Activated naive CD8-positive, alpha-beta T cell (primary cell): ENCODE data around the gene NOP9.

Experiments used
- H3K27ac Mint-ChIP-seq: one replicate; pipeline ENCODE4 v1.8.0; 2021; ENCODE audit warnings: mixed read lengths
- H3K27me3 Mint-ChIP-seq: one replicate; pipeline ENCODE4 v1.8.0; 2021; ENCODE audit warnings: mixed read lengths
- H3K36me3 Mint-ChIP-seq: one replicate; pipeline ENCODE4 v1.8.0; 2021; ENCODE audit warnings: mixed read lengths
- H3K4me1 Mint-ChIP-seq: one replicate; pipeline ENCODE4 v1.8.0; 2021; ENCODE audit warnings: low read depth, mixed read lengths
- H3K4me3 Mint-ChIP-seq: one replicate; pipeline ENCODE4 v1.8.0; 2021; ENCODE audit warnings: mild to moderate bottlenecking, mixed read lengths
- H3K9me3 Mint-ChIP-seq: one replicate; pipeline ENCODE4 v1.8.0; 2021; ENCODE audit warnings: low read depth, mixed read lengths

The NOP9 gene

GRCh38 chr14:24332268-24332993, 32.8 kb downstream of the NOP9 start:
- Mint-ChIP-seq H3K4me3 (peak overlapping the region; percentile 92), H3K4me1 (peaks cover 45% of the 10 kb centered on the region), H3K9me3 (no peaks in the 10 kb centered on the region), H3K27ac (peak overlapping the region; percentile 82), H3K36me3 (peaks cover 2% of the 10 kb centered on the region), H3K27me3 (peaks cover 8% of the 10 kb centered on the region)

- H3K27ac Mint-ChIP-seq, result no peak within 1 kb of the TSS
- H3K4me3 Mint-ChIP-seq, result peak within 1 kb of the TSS; percentile 92
- no peaks in the 10 kb centered on the region for H3K9me3 Mint-ChIP-seq
- H3K4me1 Mint-ChIP-seq, result peaks cover 49% of the 10 kb centered on the region
- H3K36me3 Mint-ChIP-seq, result peaks cover 2% of the 10 kb centered on the region
- peaks cover 8% of the 10 kb centered on the region for H3K27me3 Mint-ChIP-seq
These were observed 35.0 kb downstream of the NOP9 start, which contains the start of gene ADCY4 for GRCh38 chr14:24334431-24335291. Gene ADCY4 (minus strand): TSS chr14:24335071. CDS start chr14:24334652, 419 bp downstream.

- peaks cover 2% of the 10 kb centered on the region for H3K36me3 Mint-ChIP-seq
- no peaks in the 10 kb centered on the region for H3K9me3 Mint-ChIP-seq
- H3K27me3 Mint-ChIP-seq, result peaks cover 7% of the 10 kb centered on the region
- H3K27ac Mint-ChIP-seq, result no peak overlapping the region
- H3K4me1 Mint-ChIP-seq, result peaks cover 53% of the 10 kb centered on the region
- H3K4me3 Mint-ChIP-seq, result peak overlapping the region; percentile 61
These were observed 36.0 kb downstream of the NOP9 start for GRCh38 chr14:24335461-24336171.

- H3K4me3 Mint-ChIP-seq, result no peak overlapping the region
- no peaks in the 10 kb centered on the region for H3K9me3 Mint-ChIP-seq
- H3K27ac Mint-ChIP-seq, result no peak overlapping the region
- H3K36me3 Mint-ChIP-seq, result peaks cover 2% of the 10 kb centered on the region
- peaks cover 45% of the 10 kb centered on the region for H3K4me1 Mint-ChIP-seq
- H3K27me3 Mint-ChIP-seq, result peaks cover 4% of the 10 kb centered on the region
These were observed 37.6 kb downstream of the NOP9 start for GRCh38 chr14:24337144-24337823.

- Mint-ChIP-seq H3K9me3 (no peaks in the 10 kb centered on the region), H3K27me3 (peaks cover 2% of the 10 kb centered on the region), H3K4me1 (peaks cover 41% of the 10 kb centered on the region), H3K27ac (no peak overlapping the region), H3K36me3 (peaks cover 2% of the 10 kb centered on the region), H3K4me3 (peak overlapping the region; percentile 91)
These were observed 38.1 kb downstream of the NOP9 start for GRCh38 chr14:24337824-24338175.

- Mint-ChIP-seq H3K27me3 (peaks cover 3% of the 10 kb centered on the region), H3K4me1 (peaks cover 32% of the 10 kb centered on the region), H3K9me3 (no peaks in the 10 kb centered on the region), H3K36me3 (peaks cover 2% of the 10 kb centered on the region), H3K4me3 (peak overlapping the region; percentile 91), H3K27ac (no peak overlapping the region)
These were observed 39.2 kb downstream of the NOP9 start for GRCh38 chr14:24338843-24339242.

- Mint-ChIP-seq H3K4me1 (peaks cover 27% of the 10 kb centered on the region), H3K36me3 (peaks cover 2% of the 10 kb centered on the region), H3K27me3 (peaks cover 4% of the 10 kb centered on the region), H3K9me3 (no peaks in the 10 kb centered on the region), H3K27ac (peak within 1 kb of the TSS; percentile 61), H3K4me3 (peak within 1 kb of the TSS; percentile 91)
These were observed 39.9 kb downstream of the NOP9 start, which contains the start of gene RIPK3 for GRCh38 chr14:24339284-24340151. Gene RIPK3 (minus strand): TSS chr14:24339991. CDS start chr14:24339826, 165 bp downstream.

- Mint-ChIP-seq H3K27me3 (peaks cover 5% of the 10 kb centered on the region), H3K9me3 (no peaks in the 10 kb centered on the region), H3K36me3 (peaks cover 2% of the 10 kb centered on the region), H3K4me1 (peaks cover 22% of the 10 kb centered on the region), H3K4me3 (peak overlapping the region; percentile 91), H3K27ac (no peak overlapping the region)
These were observed 41.0 kb downstream of the NOP9 start for GRCh38 chr14:24340606-24341005.

- Mint-ChIP-seq H3K36me3 (no peaks in the 10 kb centered on the region), H3K27me3 (peaks cover 11% of the 10 kb centered on the region), H3K9me3 (no peaks in the 10 kb centered on the region), H3K4me3 (no peak overlapping the region), H3K27ac (no peak overlapping the region), H3K4me1 (peaks cover 17% of the 10 kb centered on the region)
These were observed 43.2 kb downstream of the NOP9 start for GRCh38 chr14:24342889-24343288.

- H3K36me3 Mint-ChIP-seq, result no peaks in the 10 kb centered on the region
- no peak overlapping the region for H3K27ac Mint-ChIP-seq
- H3K9me3 Mint-ChIP-seq, result no peaks in the 10 kb centered on the region
- H3K4me1 Mint-ChIP-seq, result peaks cover 9% of the 10 kb centered on the region
- H3K4me3 Mint-ChIP-seq, result no peak overlapping the region
- peaks cover 11% of the 10 kb centered on the region for H3K27me3 Mint-ChIP-seq
These were observed 44.4 kb downstream of the NOP9 start for GRCh38 chr14:24343795-24344660.

GRCh38 chr14:24347134-24347533, 47.5 kb downstream of the NOP9 start:
- no peak overlapping the region for H3K4me3 Mint-ChIP-seq
- H3K4me1 Mint-ChIP-seq, result no peaks in the 10 kb centered on the region
- H3K9me3 Mint-ChIP-seq, result no peaks in the 10 kb centered on the region
- H3K27me3 Mint-ChIP-seq, result peaks cover 23% of the 10 kb centered on the region
- no peaks in the 10 kb centered on the region for H3K36me3 Mint-ChIP-seq
- H3K27ac Mint-ChIP-seq, result no peak overlapping the region

- peaks cover 26% of the 10 kb centered on the region for H3K27me3 Mint-ChIP-seq
- H3K27ac Mint-ChIP-seq, result no peak overlapping the region
These were observed 48.5 kb downstream of the NOP9 start for GRCh38 chr14:24348186-24348585.

GRCh38 chr14:24349742-24350141, 50.1 kb downstream of the NOP9 start:
- no peaks in the 10 kb centered on the region for H3K36me3 Mint-ChIP-seq
- no peaks in the 10 kb centered on the region for H3K4me1 Mint-ChIP-seq
- no peak overlapping the region for H3K27ac Mint-ChIP-seq
- no peak overlapping the region for H3K4me3 Mint-ChIP-seq
- H3K9me3 Mint-ChIP-seq, result no peaks in the 10 kb centered on the region
- H3K27me3 Mint-ChIP-seq, result peaks cover 26% of the 10 kb centered on the region

More at GRCh38 chr14:24348186-24348585, 48.5 kb downstream of the NOP9 start:
- Mint-ChIP-seq H3K4me1 (no peaks in the 10 kb centered on the region), H3K36me3 (no peaks in the 10 kb centered on the region), H3K4me3 (no peak overlapping the region), H3K9me3 (no peaks in the 10 kb centered on the region)
